GM21717 (cell line): ENCODE measurements around the gene ITPR2.
"Not testable (repeated sequence)": the region's sequence is repeated elsewhere in the genome, so short reads cannot be mapped to it uniquely, and the experiment has no call there.

Source experiments
- ATAC-seq: cut with Tn5 transposase; IDR thresholded peaks from one replicate; pipeline ENCODE4 v1.9.1; 2021; ENCODE audit warnings: mild to moderate bottlenecking, moderate library complexity; ENCODE audit not compliant: unreplicated experiment

The ITPR2 gene

DNA sequence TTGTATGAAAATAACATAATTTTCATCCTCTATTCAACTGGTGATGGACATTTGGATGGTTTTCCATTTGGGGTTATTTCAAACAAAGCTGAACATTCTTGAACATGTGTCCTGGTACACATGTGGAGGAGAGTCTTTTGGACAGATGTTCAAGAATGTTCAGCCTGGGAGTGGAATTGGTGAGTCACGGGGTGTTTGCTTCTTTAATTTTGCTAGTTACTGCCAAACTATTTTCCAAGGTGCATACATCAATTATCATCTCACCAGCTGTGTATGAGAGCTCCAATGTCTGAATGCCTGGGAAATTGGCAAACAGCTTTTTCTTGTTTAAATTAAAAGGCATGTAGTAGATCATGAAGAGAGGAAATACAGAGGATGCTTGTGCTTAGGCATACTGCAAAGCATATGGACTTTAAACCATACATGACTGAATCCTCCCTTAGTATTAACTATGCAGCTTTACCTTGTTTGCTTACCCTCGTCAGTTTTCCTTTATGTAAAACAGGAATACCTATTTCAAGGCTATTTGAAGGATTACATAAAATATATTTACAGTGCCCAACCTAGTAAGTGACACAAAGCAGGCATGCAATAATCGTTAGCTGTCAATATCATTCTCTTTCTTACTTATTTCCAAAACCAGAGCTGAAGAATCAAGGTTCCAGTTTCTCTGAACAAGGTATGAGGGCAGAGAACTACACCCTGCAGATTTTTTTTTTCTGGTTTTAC is 152.1 kb downstream of the ITPR2 start:
- no peak for ATAC-seq

DNA sequence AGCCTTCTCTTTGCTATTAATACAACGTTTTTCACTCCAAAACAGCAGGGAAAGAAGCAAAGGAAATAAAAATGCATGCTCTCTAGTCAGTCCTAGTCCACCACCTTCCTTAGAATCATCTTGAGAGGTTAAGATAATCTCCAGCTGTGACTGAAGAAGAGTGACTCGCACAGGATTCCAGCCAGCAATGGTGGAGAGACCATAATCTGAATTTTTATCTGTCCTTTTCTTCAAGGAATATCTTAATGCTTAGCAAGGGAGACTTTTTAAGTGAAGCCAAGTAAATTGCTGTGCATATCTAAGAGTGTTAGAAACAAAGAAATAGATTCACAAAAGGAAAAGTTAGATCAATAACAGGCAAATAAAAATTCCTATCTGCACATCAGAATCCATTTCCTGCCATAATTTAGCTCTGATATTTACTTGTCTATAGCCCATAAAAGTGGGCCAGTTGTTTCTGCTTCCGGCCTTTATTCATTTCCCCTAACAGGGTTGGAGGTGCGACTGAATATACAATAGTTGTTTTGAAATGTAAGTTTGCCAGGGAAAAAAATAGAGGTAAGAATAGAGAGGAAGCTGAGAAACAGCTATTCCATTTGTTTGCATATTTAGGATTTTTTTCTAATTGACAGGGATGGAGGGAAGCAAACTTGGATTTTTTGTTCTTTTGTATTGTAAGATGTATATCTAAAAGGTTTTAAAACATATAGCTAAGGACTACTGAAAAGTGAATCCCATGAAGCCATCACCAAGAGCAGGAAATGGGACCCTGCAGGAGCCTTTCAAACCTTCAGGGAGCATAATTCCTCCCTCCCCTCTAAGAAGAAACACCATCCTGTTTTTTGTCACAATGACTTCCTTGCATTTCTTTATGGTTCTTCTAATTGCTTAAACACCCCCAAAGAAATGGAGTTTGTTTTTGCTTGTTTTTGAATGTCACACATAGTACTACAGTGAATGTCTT is 154.0 kb downstream of the ITPR2 start:
- ATAC-seq, result no peak

DNA sequence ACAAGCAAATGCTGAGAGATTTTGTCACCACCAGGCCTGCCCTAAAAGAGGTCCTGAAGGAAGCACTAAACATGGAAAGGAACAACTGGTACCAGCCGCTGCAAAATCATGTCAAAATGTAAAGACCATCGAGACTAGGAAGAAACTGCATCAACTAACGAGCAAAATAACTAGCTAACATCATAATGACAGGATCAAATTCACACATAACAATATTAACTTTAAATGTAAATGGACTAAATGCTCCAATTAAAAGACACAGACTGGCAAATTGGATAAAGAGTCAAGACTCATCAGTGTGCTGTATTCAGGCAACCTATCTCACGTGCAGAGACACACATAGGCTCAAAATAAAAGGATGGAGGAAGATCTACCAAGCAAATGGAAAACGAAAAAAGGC is 161.5 kb downstream of the ITPR2 start:
- not testable (repeated sequence) for ATAC-seq

DNA sequence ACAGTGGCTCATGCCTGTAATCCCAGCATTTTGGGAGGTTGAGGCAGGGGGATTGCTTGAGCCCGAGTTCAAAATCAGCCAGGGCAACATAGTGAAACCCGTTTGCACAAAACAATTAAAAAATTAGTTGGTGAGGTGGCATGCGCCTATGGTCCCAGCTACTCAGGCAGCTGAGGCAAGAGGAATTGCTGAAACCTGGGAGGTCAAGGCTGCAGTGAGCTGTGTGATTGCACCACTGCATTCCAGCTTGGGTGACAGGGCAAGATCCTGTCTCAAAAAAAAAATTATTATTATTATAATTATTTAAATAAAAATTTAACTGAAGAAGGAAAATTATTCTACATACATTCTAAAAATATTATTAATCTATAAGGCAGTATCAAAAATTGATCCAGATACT is 164.1 kb downstream of the ITPR2 start:
- no peak for ATAC-seq

GRCh38 chr12:26668230-26668629 is 164.8 kb downstream of the ITPR2 start:
- ATAC-seq, result no peak

- ATAC-seq, result no peak
These were observed 166.7 kb downstream of the ITPR2 start for GRCh38 chr12:26666286-26666685.

DNA sequence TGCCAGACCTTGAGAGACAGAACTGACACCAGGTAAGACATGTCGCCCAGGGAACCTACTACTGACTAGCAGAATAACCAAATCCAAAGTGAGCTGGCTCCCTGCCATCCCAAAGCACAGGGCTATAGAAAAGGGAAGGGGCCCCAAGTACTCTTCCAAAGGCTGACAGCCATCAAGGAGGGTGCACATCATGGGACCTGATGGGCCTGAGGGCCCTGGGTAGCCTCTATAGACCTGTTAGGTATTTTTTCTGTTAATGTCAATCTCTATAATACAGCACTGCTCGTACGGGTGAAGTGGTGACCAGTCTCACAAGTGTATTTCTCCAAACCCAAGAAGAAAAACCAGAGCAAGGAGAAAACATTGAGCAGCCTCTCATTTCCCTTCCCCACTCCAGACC is 171.6 kb downstream of the ITPR2 start:
- ATAC-seq, result no peak

DNA sequence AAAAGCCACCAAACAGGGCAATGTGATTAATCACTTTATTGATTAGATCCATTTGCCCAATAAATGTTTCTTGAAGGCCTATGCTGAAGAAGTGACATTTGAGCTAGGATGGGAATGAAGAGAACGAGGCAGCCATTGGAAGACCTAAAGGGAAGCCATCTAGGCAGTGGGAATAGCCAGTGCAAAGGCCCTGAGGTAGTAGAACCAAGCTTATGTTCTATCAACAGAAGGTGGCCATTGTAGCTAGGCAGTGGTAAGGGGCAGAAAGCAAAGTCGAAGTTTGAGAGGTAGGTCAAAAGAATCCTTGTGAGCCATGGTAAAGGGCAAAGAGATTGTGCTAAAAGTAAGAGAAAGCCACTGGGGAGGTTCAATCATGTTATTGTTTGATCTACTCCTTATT is 173.1 kb downstream of the ITPR2 start:
- no peak for ATAC-seq

- ATAC-seq, result no peak
These were observed 174.0 kb downstream of the ITPR2 start for GRCh38 chr12:26658991-26659390.

GRCh38 chr12:26654623-26655022 is 178.4 kb downstream of the ITPR2 start:
- no peak for ATAC-seq

DNA sequence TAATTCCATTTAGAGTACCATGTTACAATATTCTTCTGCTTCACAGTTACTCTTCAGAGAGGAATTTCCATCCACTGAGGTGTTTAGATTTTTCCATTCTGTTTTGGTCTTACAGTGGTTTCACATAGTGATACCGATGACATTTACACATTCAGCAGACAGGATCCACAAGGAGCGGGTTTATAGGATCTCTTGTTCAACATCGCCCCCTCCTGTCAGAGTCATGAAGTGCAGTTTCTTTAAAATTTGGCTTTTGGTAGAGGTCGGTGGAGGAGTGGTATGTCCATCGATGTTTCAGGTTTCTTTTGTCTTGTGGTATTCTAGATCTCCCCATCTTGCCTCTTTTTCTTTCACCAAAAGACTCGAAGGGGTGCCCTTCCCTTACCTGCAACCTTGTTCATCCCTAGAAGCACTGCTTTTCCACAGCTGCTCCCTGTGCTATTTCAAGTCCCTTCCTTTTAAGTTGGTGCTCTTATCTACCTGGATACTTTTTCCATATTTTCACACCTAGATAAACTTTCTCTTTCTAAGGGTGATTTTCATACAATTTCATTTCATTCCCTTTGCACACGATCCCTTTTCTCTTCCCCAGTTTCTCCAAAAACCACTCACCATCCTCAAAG is 181.3 kb downstream of the ITPR2 start:
- no peak for ATAC-seq

DNA sequence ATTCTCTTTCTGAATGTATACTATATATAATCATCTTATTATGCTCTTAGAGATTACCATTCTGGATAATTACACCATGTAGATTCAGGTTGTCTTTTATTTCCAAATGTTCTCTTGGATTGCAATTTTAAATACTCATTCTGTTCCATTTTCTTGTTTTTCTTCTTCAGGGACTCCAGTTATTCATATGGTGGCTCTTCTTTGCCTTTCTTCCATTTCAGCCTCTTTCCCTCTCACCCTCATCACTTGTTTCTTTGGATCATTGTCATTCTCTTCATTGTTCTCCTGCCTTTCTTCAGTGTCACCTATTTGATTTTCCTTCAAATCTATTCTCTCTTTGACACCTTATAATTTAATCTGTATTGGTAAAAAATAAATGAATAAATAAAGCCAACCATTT is 182.0 kb downstream of the ITPR2 start:
- ATAC-seq, result no peak

- ATAC-seq, result no peak
These were observed 184.0 kb downstream of the ITPR2 start for GRCh38 chr12:26648999-26649398.

GRCh38 chr12:26648584-26648983 is 184.4 kb downstream of the ITPR2 start:
- no peak for ATAC-seq

- no peak for ATAC-seq
These were observed 184.9 kb downstream of the ITPR2 start for GRCh38 chr12:26648066-26648465.

GRCh38 chr12:26647088-26647487 is 185.9 kb downstream of the ITPR2 start:
- ATAC-seq, result no peak

GRCh38 chr12:26646571-26646970 is 186.4 kb downstream of the ITPR2 start:
- ATAC-seq, result no peak

GRCh38 chr12:26644376-26644775 is 188.6 kb downstream of the ITPR2 start:
- not testable (repeated sequence) for ATAC-seq

DNA sequence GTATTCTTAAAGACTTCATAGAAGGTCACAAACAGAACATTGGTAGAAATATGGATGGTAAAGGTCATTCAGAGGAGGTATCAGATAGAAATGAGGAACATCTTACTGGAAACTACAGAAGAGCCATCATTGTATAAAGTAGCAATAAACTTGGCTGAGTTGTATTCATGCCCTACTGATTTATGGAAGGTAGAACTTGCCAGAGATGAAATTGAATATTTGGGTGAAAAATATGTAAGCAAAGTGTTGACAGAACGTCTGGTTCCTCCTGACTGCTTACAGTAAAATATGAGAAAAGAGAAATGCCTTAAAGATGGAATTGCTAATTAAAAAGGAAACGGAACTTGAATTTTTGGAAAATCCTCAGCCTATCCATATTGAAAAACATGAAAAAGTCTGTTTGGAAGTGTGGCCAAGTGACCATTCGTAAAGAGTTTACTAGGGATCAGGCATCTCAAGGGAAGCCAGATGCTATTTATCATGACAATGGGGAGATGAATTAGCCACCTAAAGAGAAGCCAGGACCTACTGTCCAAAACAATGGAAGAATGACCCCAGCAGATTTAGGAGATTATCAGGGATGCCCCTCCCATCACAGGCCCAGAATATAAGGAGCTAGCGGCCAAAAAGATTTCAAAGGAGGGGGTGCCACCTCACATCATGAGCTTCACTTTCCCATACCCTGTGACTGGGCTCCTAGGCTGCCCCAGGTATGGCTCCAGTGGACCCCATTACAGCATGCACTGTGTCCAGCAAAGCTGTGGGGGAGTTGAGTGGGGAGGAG is 189.3 kb downstream of the ITPR2 start:
- no peak for ATAC-seq

DNA sequence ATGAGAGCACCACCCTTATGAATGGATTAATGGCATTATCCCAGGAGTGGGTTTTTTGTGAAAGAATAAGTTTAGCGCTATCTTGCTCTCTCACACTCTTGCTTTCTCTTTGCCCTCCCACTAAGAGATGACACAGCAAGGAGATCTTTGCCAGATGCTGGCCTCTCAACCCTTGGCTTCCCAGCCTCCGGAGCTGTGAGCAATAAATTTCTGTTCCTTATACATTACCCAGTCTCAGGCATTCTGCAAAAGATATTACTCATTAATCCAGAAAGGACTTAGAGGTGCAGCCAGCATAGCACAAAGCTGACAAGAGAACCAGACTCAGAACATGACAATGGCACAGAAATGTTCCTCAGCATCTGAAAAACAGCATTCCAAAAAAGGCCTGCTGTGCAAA is 190.6 kb downstream of the ITPR2 start:
- ATAC-seq, result no peak
